ENCODE measurements around the gene AGPAT3. TPM values are rescaled to one million over a fixed set of nuclear protein-coding genes. Genes with fewer than 3 reads are reported as not detected.

The AGPAT3 gene
- polyA plus RNA-seq, 2 of the 4 experiments (the other 2 are of a cell fraction): 18.2 to 20.3 TPM

DNA sequence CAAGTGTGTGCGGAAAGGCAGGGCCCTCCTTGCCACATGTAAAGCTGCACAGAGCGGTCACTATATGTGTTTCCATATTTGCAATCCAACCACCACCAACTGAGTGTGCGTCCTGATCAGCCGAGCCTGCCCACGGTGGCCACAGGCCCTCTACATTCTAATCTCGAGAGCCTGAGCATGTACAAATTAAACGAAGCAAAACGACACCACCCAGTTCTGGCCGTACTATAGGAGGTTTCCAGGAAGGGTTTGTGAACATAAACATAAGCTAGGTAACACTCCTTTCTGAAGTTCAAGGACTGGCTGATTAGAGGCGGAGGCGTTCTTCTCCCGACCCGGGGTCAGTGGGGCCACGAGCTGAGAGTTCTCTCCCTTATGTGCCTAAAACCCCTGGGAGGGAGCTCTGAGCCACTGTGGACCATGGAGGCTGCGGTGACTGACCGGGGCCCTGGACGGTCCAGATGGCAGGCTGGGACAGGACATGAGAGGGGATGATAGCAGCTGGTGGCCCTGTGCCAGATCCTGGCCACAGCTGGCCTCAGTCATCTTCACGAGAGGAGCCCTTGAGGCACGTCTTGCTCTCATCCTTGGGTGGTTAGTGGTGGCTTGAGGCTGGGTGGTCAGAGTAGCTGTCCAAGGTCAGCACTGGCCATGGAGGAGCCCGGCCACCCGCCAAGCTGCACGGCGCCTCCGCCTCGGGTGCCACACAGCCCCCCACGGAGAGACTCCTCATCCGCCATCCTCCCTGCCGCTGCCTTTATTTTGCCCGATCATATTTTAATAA is 108.0 kb downstream of the AGPAT3 start:
- Histone ChIP-seq H3K4me2 (no peak overlapping the region), H3K4me3 (no peak overlapping the region), H3K27ac (no peak overlapping the region), H3K9me3 (no peaks in the 10 kb centered on the region), H3K4me1 (no peaks in the 10 kb centered on the region)
- no peak for DNase-seq (ENCODE audit: low read depth in 1 of 2, low spot score in 1 of 2)
- ATAC-seq: no peak
- 83% methylated on average over 25 of the region's 29 CpGs for WGBS (ENCODE audit: missing lambda C conversion rate)
- ChIA-PET POLR2A (no interaction called here), CTCF (interaction anchor here (0.6 to 1.4 kb wide), 4 partner anchors 11 to 166 kb away, joined by 3 to 5 read pairs (median 4); no protein-coding TSS in a partner anchor)
- TF ChIP-seq HMGXB4 (CRISPR knock-in tag; IDR thresholded peaks at IDR 0.05; ENCODE audit: borderline replicate concordance) (no peak), NPAS2 (CRISPR knock-in tag; IDR thresholded peaks at IDR 0.05; ENCODE audit: borderline replicate concordance) (no peak), HOXB13 (CRISPR knock-in tag; IDR thresholded peaks at IDR 0.05; ENCODE audit: low read depth) (no peak), HEYL (CRISPR knock-in tag; IDR thresholded peaks at IDR 0.05) (no peak), MAFK (IDR thresholded peaks at IDR 0.05; ENCODE audit: partially characterized antibody) (no peak), CHD2 (IDR thresholded peaks at IDR 0.05; ENCODE audit: low read length, partially characterized antibody) (no peak), KDM5A (IDR thresholded peaks at IDR 0.05) (no peak), ESRRA (IDR thresholded peaks at IDR 0.05; ENCODE audit: borderline replicate concordance, low read length) (no peak), SMC3 (IDR thresholded peaks at IDR 0.05) (no peak), RFX5 (IDR thresholded peaks at IDR 0.05) (no peak), HOXA7 (CRISPR knock-in tag; IDR thresholded peaks at IDR 0.05) (no peak), REST (IDR thresholded peaks at IDR 0.05) (no peak), NR3C1 (IDR thresholded peaks at IDR 0.05) (no peak), EP300 (IDR thresholded peaks at IDR 0.05) (no peak), POLR2AphosphoS2 (conservative IDR thresholded peaks at IDR 0.05; ENCODE audit: low read length) (no peak), JUN (IDR thresholded peaks at IDR 0.05) (no peak)
- TF ChIP-seq, protein P1, sequence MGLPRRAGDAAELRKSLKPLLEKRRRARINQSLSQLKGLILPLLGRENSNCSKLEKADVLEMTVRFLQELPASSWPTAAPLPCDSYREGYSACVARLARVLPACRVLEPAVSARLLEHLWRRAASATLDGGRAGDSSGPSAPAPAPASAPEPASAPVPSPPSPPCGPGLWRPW (IDR thresholded peaks at IDR 0.05): no peak
- no peak for FAIRE-seq

- Histone ChIP-seq H3K4me2 (no peak overlapping the region), H3K4me1 (no peaks in the 10 kb centered on the region), H3K27ac (no peak overlapping the region), H3K9me3 (no peaks in the 10 kb centered on the region), H3K4me3 (no peak overlapping the region)
- WGBS (ENCODE audit: missing lambda C conversion rate): 82% methylated on average over 12 of the region's 12 CpGs
- POLR2A ChIA-PET: no interaction called here
- TF ChIP-seq SMC3 (IDR thresholded peaks at IDR 0.05) (no peak), ZC3H11A (IDR thresholded peaks at IDR 0.05) (no peak), POLR2AphosphoS2 (conservative IDR thresholded peaks at IDR 0.05; ENCODE audit: low read length) (no peak), HOXA7 (CRISPR knock-in tag; IDR thresholded peaks at IDR 0.05) (no peak), CHD2 (IDR thresholded peaks at IDR 0.05; ENCODE audit: low read length, partially characterized antibody) (no peak), RCOR1 (IDR thresholded peaks at IDR 0.05; ENCODE audit: low read depth, low read length) (no peak), TP53 (CRISPR knock-in tag; IDR thresholded peaks at IDR 0.05) (no peak), CHD4 (IDR thresholded peaks at IDR 0.05; ENCODE audit: borderline replicate concordance) (no peak)
- TF ChIP-seq, protein P2, sequence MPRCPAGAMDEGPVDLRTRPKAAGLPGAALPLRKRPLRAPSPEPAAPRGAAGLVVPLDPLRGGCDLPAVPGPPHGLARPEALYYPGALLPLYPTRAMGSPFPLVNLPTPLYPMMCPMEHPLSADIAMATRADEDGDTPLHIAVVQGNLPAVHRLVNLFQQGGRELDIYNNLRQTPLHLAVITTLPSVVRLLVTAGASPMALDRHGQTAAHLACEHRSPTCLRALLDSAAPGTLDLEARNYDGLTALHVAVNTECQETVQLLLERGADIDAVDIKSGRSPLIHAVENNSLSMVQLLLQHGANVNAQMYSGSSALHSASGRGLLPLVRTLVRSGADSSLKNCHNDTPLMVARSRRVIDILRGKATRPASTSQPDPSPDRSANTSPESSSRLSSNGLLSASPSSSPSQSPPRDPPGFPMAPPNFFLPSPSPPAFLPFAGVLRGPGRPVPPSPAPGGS (IDR thresholded peaks at IDR 0.05): no peak
- TF ChIP-seq, protein P3, sequence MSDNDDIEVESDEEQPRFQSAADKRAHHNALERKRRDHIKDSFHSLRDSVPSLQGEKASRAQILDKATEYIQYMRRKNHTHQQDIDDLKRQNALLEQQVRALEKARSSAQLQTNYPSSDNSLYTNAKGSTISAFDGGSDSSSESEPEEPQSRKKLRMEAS (IDR thresholded peaks at IDR 0.05): no peak
- no peak for ATAC-seq
- FAIRE-seq: no peak
- DNase-seq (ENCODE audit: low read depth in 1 of 2, low spot score in 1 of 2): no peak
- CTCF ChIA-PET: interaction anchor here (1.2 to 1.4 kb wide), 3 partner anchors 11 to 167 kb away, joined by 3 to 5 read pairs (median 4); no protein-coding TSS in a partner anchor
These were observed 108.6 kb downstream of the AGPAT3 start for GRCh38 chr21:43973634-43973955.
